K562 (cell line): ENCODE data around the gene CTF1. TPM values are rescaled to one million over a fixed set of nuclear protein-coding genes. Genes with fewer than 3 reads are reported as not detected.
A peak's percentile ranks its signal among the peaks of the same experiment; 100 is the strongest.

Experiments used
- ADNP ChIP-seq: fragments of 200-800 bp; sonication (Bioruptor generic); IDR thresholded peaks from 2 replicates; pipeline ENCODE4 v1.6.1; 2016; ENCODE audit warnings: missing genetic modification characterization, missing compliant biosample characterization
- ARID1B ChIP-seq: fragments of 450-650 bp; IDR thresholded peaks from 2 replicates; pipeline ENCODE4 v1.6.1; 2016; ENCODE audit warnings: antibody characterized with exemption, mild to moderate bottlenecking, inconsistent platforms
- BCOR ChIP-seq: fragments of 450-650 bp; IDR thresholded peaks from 2 replicates; pipeline ENCODE4 v1.6.1; 2016
- BHLHE40 ChIP-seq: IDR thresholded peaks from 2 replicates; pipeline ENCODE4 v1.6.1; 2011; ENCODE audit warnings: low read length, improper control_type of control experiment
- CBX3 ChIP-seq, 2 experiments: IDR thresholded peaks; 1 replicate in 1 of 2; 2 replicates in 1 of 2; pipeline ENCODE4 v1.6.1; 2012; ENCODE audit warnings: inconsistent platforms in 2 of 2, low read length in 2 of 2, borderline replicate concordance in 1 of 2, control low read depth in 1 of 2
- CREM ChIP-seq: IDR thresholded peaks from 2 replicates; pipeline ENCODE4 v1.6.1; 2014; ENCODE audit warnings: antibody characterized with exemption, low read depth
- DACH1 ChIP-seq: fragments of 450-650 bp; IDR thresholded peaks from 2 replicates; pipeline ENCODE4 v1.6.1; 2018; ENCODE audit not compliant: partially characterized antibody
- DPF2 ChIP-seq: fragments of 450-650 bp; IDR thresholded peaks from 2 replicates; pipeline ENCODE4 v1.6.1; 2016
- ETS2 ChIP-seq: IDR thresholded peaks from 2 replicates; pipeline ENCODE4 v1.6.1; 2016; ENCODE audit warnings: borderline replicate concordance, missing genetic modification characterization, mild to moderate bottlenecking, moderate library complexity, missing compliant biosample characterization; ENCODE audit not compliant: poor library complexity, severe bottlenecking
- HEY1 ChIP-seq: fragments of 250-450 bp; sonication (Bioruptor Pico); IDR thresholded peaks from 2 replicates; pipeline ENCODE4 v1.5.0; 2020; ENCODE audit warnings: mild to moderate bottlenecking, moderate library complexity, borderline replicate concordance
- KDM4B ChIP-seq, 2 experiments: fragments of 450-650 bp in 1 of 2; sonication (generic) in 1 of 2; IDR thresholded peaks; 2 replicates each; pipeline ENCODE4 v1.6.1; 2016 to 2017; ENCODE audit warnings: borderline replicate concordance in 2 of 2, antibody characterized with exemption in 1 of 2, low read depth in 1 of 2, mild to moderate bottlenecking in 1 of 2
- KLF13 ChIP-seq: fragments of 450-650 bp; IDR thresholded peaks from 2 replicates; pipeline ENCODE4 v1.6.1; 2016; ENCODE audit warnings: missing genetic modification characterization, low read depth, mild to moderate bottlenecking, missing compliant biosample characterization, moderate library complexity, borderline replicate concordance
- MAFF ChIP-seq: IDR thresholded peaks from 2 replicates; pipeline ENCODE4 v1.6.1; 2012; ENCODE audit warnings: low read length, improper control_type of control experiment
- MBD2 ChIP-seq: sonication (generic); IDR thresholded peaks from 2 replicates; pipeline ENCODE4 v1.6.1; 2016; ENCODE audit warnings: low read depth, borderline replicate concordance
- MEIS2 ChIP-seq: fragments of 450-650 bp; IDR thresholded peaks from 2 replicates; pipeline ENCODE4 v1.6.1; 2014; ENCODE audit warnings: mild to moderate bottlenecking; ENCODE audit not compliant: partially characterized antibody
- MTA1 ChIP-seq: fragments of 450-650 bp; IDR thresholded peaks from 2 replicates; pipeline ENCODE4 v1.6.1; 2017; ENCODE audit warnings: borderline replicate concordance
- PHB2 ChIP-seq: fragments of 450-650 bp; IDR thresholded peaks from 2 replicates; pipeline ENCODE4 v1.6.1; 2017; ENCODE audit warnings: low read depth
- PYGO2 ChIP-seq: fragments of 450-650 bp; IDR thresholded peaks from 2 replicates; pipeline ENCODE4 v1.6.1; 2016; ENCODE audit warnings: mild to moderate bottlenecking, missing genetic modification characterization, moderate library complexity, missing compliant biosample characterization
- SLC30A9 ChIP-seq: fragments of 250-450 bp; sonication (Bioruptor Pico); IDR thresholded peaks from 2 replicates; pipeline ENCODE4 v1.8.0; 2022; ENCODE audit warnings: mild to moderate bottlenecking, moderate library complexity
- SNAPC5 ChIP-seq: fragments of 250-450 bp; sonication (Bioruptor Pico); IDR thresholded peaks from 2 replicates; pipeline ENCODE4 v1.8.0; 2021; ENCODE audit warnings: moderate library complexity, mild to moderate bottlenecking, inconsistent platforms
- STAT5A ChIP-seq: IDR thresholded peaks from 2 replicates; pipeline ENCODE4 v1.6.1; 2012; ENCODE audit warnings: low read length, inconsistent platforms, borderline replicate concordance
- TCF7 ChIP-seq: sonication (generic); IDR thresholded peaks from 2 replicates; pipeline ENCODE4 v1.6.1; 2016; ENCODE audit warnings: antibody characterized with exemption, borderline replicate concordance
- ZHX1 ChIP-seq: fragments of 150-350 bp; conservative IDR thresholded peaks from 2 replicates; pipeline ENCODE4 v1.6.1; 2014; ENCODE audit warnings: low read length
- ZNF217 ChIP-seq: sonication (generic); formaldehyde crosslinking; IDR thresholded peaks from 2 replicates; pipeline ENCODE4 v1.8.0; 2022; ENCODE audit warnings: mild to moderate bottlenecking, missing genetic modification reagents
- ZNF445 ChIP-seq: fragments of 250-450 bp; sonication (Bioruptor Pico); IDR thresholded peaks from 2 replicates; pipeline ENCODE4 v1.4.0; 2020; ENCODE audit warnings: low read depth, mild to moderate bottlenecking, moderate library complexity
- ZNF696 ChIP-seq: fragments of 250-450 bp; sonication (Bioruptor Pico); conservative IDR thresholded peaks from 2 replicates; pipeline ENCODE4 v1.4.0; 2020; ENCODE audit warnings: mild to moderate bottlenecking, moderate library complexity
- ZSCAN29 ChIP-seq: fragments of 450-650 bp; IDR thresholded peaks from 2 replicates; pipeline ENCODE4 v1.6.1; 2017
- polyA plus RNA-seq, 8 experiments: library from polyadenylated mRNA; depleted of rRNA in 4 of 8; stranded (reverse) in 5 of 8; unstranded in 3 of 8; fragments of >200 nt; fragmentation: Nextera tagmentation in 2 of 8; fragmentation: Illumina TruSeq in 1 of 8; extraction: Ambion mirVana in 2 of 8; extraction: Trizol in 1 of 8; gene quantifications; 2 replicates each; pipeline versions ENCODE4 v1.2.1 to v1.2.3, GENCODE V29; 2011 to 2014; ENCODE audit warnings: inconsistent platforms in 1 of 8, missing spikeins in 1 of 8
- total RNA-seq, 7 experiments: library from RNA; depleted of rRNA in 6 of 7; stranded (reverse); fragments of >200 nt in 6 of 7; fragmentation: Illumina TruSeq in 2 of 7; extraction: Trizol in 2 of 7; gene quantifications; 2 replicates each; pipeline versions ENCODE4 v1.2.1 to v1.2.3, GENCODE V29; 2011 to 2021; ENCODE audit warnings: low replicate concordance in 1 of 7
- TF ChIP-seq, protein P1 (sequence below): fragments of 250-450 bp; sonication (Bioruptor Pico); IDR thresholded peaks from 2 replicates; pipeline ENCODE4 v1.4.0; 2020

Gene CTF1
- total and polyA plus RNA-seq, 9 of the 15 experiments (the other 6 are each of a cell fraction or from before 2014, with no cell fraction given), result 0.24 to 2.5 (median 0.44) TPM

- TF ChIP-seq KDM4B (IDR thresholded peaks at IDR 0.05; ENCODE audit: borderline replicate concordance in 2 of 2, low read depth in 1 of 2) (0 out of 4 replicates have a peak, but pooled peaks of 1 of the 2 experiments have one; percentile 17), HEY1 (no peak), CREM (no peak), DPF2 (peak; percentile 43), CBX3 (IDR thresholded peaks at IDR 0.05; ENCODE audit: borderline replicate concordance in 1 of 2, low read length in 2 of 2) (no peak), PHB2 (no peak), SLC30A9 (no peak), STAT5A (0 out of 2 replicates have a peak, but pooled peaks have one; percentile 13), TCF7 (no peak), DACH1 (no peak), SNAPC5 (CRISPR knock-in tag) (no peak), PYGO2 (no peak), ZNF217 (CRISPR knock-in tag) (no peak), ETS2 (tag) (no peak), MEIS2 (peak; percentile 71), ZSCAN29 (no peak), ARID1B (peak; percentile 16), ZNF445 (CRISPR knock-in tag) (no peak), KLF13 (tag) (no peak), MTA1 (no peak), BHLHE40 (no peak), ZNF696 (CRISPR knock-in tag) (no peak), ZHX1 (no peak), BCOR (peak; percentile 2), ADNP (tag) (no peak), MAFF (no peak), MBD2 (no peak)
- TF ChIP-seq, protein P1, sequence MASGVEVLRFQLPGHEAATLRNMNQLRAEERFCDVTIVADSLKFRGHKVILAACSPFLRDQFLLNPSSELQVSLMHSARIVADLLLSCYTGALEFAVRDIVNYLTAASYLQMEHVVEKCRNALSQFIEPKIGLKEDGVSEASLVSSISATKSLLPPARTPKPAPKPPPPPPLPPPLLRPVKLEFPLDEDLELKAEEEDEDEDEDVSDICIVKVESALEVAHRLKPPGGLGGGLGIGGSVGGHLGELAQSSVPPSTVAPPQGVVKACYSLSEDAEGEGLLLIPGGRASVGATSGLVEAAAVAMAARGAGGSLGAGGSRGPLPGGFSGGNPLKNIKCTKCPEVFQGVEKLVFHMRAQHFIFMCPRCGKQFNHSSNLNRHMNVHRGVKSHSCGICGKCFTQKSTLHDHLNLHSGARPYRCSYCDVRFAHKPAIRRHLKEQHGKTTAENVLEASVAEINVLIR (CRISPR knock-in tag), result no peak
Observed at GRCh38 chr16:30894540-30895368, 1.7 kb upstream of the CTF1 start (continued).
